ENCODE results near the gene TMEM131L.
"Not testable (repeated sequence)": the region's sequence is repeated elsewhere in the genome, so short reads cannot be mapped to it uniquely, and the experiment has no call there.

TMEM131L gene

DNA sequence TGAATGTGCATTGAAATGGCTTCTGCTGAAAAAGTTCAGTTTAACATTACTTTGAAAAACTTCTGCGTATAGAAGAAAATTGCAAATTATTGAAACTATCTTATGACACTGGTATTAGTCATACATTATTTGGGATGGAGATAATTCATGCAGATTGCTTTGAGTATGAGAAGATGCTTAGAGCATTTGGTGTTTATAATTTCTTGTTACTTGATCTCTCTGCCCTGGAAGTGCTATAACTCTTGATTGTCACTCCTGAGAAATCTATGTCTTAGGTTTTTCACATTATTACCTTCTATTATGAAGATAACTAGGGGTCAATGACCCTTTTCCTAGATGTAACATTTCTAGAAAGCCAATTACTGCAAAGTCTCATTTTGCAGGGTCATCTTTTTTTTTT, 36.4 kb downstream of the TMEM131L start:
- DNase-seq (ENCODE audit: low read depth) = no peak

DNA sequence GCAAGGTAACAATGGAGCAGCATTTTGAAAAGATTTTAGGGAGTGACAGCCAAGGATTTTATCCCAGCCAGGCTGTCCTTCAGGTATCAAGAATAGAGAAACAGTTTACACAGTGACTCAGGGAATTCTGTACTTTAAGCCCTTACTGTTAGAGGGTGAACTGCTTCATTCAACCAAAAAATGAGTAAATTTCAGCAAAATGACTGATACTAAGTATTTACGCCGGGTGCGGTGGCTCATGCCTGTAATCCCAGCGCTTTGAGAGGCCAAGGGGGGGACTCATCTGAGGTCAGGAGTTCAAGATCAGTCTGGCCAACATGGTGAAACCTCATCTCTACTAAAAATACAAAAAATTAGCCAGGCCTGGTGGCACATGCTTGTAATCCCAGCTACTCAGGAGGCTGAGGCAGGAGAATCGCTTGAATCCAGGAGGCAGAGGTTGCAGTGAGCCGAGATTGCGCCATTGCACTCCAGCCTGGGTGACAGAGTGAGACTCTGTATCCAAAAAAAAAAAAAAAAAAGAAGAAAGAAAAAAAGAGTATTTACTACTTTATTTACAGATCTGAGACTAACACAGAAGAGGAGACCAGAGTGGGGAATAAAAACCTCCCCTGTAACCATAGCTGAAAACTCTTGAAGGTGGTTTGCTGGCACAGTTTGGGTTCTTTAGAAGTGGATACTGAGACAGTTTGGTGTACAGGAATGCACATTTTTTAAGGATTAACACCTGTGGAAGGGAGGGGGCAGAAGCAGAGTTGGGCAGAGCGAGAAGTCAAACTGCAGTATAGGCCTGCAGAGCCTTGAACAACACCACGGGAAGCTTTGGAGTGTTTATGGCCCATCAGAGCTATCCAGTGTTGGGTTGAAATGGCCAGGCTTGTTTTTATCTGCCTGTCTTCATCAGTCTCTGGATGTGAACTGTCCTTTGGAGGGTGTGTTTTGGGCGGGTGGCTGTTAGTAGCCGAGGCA, 40.5 kb downstream of the TMEM131L start:
- no peak for DNase-seq (ENCODE audit: low read depth)

DNA sequence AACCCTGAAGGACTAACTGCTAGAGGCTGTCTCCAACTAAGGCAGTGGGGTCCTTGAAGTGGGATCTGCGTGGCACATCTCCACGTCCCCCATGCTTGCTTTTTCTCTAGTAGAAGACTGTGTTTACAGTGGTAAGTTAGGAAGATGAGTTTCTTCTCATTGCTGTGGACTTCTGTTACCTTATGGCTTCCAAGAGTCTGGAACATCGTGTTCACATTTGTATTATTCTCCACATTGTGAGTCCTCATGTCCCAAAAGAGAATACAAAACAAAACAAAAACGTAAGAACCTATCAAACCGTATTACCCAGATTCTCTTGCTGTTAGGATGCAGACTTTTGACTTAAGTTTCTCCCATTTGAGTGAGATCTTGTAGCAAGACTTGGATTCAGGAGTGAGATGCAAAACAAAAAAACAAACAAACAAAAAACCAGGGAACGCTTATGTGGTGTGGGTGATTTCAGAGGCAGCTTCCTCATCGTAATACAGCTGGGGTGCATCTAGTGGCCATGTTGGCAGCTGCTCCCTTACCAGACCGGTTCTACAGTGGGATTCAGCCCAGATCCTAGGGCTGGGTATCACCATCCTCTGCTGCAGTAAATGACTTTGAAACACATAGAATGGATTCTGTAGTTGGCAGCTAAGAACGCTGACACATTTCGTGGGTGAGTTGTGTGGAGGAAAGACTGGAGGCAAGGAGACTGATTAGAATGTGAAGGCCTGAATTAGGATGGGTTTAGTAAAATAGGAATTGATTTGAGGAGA, 41.3 kb downstream of the TMEM131L start:
- DNase-seq (ENCODE audit: low read depth) = no peak

DNA sequence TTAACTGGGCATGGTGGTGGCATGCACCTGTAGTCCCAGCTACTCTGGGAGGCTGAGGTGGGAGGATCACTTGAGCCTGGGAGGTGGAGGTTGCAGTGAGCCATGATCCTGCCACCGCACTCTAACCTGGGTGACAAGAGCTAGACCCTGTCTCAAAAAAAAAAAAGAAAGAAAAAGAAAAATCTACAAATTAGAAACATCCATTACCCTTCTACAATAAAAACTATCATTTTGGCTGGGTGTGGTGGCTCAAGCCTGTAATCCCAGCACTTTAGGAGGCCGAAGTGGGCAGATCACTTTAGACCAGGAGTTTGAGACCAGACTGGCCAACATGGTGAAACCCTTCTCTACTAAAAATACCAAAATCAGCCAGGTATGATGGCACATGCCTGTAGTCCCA, 43.1 kb downstream of the TMEM131L start:
- not testable (repeated sequence) for DNase-seq (ENCODE audit: low read depth)

DNA sequence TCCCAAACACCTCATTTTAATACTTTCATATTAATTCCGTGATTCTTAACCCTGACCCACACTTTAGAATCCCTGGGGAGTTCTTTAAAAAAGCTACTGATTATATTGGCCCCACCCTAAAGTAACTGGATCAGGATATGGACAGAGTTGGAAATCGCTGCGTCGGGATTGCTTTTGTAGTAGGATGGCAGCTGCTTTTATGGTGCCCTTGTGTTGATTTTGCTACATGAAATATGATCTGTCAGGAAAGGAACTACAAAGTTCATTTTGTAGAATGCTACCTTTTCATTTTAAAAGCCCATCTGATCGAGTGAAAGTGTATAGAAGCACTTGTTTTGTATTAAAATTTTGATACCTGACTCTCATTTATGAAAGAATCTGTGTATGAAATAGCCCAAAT, 43.6 kb downstream of the TMEM131L start:
- DNase-seq (ENCODE audit: low read depth) = no peak

DNA sequence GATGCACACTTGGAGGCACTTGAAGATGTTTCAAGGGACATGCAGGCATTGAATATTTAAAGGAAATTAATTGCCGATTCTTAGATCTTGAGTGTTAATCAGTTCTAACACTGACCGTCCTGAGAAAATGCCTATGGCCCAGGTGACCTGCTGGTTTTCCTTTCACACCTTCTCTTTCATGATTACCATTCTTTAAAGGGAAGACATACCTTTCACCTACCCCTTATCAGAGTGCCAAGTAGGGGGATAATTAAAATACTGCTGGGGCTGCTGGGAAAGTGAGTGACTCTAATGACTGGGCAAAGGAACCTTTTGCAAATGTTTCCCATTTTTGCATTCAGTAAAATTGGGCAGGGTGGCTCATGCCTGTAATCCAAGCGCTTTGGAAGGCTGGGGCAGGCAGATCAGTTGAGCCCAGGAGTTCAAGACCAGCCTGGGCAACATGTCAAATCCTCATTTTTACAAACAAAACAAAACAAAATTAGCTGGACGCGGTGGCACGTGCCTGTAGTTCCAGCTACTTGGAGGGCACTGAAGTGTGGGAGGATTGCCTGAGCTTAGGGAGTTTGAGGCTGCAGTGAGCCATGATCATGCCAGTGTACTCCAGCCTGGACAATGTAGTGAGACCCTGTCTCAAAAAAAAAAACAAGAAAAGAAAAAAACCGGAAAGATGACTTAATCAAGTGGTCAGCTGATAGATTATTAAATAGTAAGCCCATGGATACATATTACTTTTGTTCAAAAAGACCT, 44.3 kb downstream of the TMEM131L start:
- DNase-seq (ENCODE audit: low read depth) = no peak

DNA sequence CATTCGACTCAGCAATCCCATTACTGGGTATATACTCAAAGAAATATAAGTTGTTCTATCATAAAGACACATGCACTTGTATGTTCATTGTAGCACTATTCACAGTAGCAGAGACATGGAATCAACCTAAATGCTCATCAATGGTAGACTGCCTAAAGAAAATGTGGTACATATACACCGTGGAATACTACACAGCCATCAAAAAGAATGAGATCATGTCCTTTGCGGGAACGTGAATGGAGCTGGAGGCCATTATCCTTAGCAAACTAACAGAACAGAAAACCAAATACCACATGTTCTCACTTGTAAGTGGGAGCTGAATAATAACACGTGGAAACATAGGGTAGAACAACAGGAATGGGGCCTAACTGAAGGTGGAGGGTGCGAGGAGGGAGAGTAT, 44.9 kb downstream of the TMEM131L start:
- no peak for DNase-seq (ENCODE audit: low read depth)

DNA sequence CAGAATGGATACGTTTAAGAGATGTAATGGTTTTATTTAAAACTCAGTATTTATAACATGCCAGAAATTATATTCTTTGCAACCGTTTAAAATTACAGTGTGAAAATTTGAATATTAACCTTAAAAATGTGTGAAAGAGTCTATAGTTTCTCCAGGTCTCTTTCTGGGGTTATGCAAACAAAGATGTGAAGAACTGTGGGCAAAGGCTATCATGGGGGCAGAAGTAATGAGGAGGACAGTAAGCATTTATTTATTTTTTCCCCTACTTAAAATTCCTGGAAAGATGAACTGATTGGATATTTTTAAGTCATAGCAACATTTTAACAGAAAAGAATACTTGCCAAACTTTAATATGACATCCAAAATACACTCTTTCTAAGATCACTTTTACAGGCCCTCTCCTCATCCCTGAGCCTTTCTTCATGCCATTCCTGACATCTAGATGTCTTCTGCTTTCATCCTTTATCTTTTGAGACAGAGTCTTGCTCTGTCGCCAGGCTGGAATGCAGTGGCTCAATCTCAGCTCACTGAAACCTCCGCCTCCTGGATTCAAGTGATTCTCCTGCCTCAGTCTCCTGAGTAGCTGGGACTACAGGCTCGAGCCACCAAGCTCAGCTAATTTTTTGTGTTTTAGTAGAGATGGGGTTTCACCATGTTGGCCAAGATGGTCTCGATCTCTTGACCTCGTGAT, 46.1 kb downstream of the TMEM131L start:
- DNase-seq (ENCODE audit: low read depth) = no peak

DNA sequence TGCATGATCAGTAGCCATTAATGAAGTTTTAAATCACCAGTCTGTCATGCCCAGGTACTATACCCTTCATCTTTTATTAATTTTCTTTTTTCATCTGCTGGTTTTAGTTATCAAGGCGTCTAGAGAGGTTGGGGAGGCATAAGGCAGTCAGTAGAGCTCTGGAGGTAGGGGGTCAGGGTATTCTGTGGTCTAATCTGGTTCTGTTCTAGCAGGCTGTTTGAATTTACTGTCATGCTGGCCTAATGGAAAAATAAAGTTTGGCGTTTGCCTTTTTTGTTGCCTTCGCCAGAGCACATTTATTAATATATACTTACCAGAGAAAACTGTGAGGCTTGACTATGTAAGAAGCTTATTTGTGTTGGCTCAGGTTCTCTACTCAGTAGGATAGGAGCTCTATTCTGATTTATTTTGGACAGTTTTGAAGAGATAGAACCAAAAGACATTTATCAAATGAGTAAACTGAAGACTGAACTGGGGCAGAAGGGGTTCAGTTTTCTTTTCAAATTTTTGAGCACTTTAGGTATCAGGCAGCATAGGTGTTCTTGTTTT, 46.9 kb downstream of the TMEM131L start:
- no peak for DNase-seq (ENCODE audit: low read depth)

DNA sequence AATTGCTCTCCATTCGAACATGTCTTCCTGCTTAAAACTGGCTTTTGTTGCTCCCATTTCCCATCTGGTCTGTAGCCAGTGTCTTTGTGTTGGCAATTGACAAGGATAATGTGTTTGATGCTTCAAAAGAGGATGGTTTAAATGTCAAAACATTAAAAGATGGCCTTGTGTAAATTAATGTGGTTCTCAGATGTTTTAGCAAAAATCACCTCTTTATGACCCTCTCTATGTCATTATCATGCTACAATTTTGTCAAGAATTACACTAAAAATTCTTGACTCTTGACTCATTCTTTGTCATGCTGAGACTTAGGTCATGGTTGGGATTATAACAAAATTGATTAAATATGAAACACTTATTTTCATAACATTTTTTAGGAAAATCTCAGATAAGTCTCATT, 47.4 kb downstream of the TMEM131L start:
- no peak for DNase-seq (ENCODE audit: low read depth)

DNA sequence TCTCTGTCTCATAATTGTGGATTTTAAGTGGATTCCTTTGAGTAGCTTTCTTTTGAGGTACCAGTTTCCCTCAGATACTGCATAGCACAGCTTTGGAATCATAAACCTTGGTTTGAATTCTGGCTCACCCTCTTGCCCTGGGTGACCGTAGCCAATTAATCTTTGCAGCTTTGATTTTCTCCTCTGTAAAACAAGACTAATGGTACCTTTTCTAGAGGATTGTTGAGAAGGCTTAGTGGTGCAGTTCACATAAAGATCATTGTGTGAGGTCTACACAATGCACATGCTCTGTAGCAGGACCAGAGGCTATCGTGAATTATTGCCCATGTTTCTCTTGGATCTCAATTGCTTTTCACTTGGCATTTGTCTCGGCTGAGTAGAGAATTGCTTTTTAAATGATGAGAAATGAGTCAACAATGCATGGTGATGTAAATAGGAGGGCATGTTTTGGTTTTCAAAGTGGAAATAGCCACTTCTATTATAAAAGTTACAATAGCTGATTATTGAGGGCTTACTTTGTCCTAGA, 47.9 kb downstream of the TMEM131L start:
- peak; percentile 67 for DNase-seq (ENCODE audit: low read depth)

DNA sequence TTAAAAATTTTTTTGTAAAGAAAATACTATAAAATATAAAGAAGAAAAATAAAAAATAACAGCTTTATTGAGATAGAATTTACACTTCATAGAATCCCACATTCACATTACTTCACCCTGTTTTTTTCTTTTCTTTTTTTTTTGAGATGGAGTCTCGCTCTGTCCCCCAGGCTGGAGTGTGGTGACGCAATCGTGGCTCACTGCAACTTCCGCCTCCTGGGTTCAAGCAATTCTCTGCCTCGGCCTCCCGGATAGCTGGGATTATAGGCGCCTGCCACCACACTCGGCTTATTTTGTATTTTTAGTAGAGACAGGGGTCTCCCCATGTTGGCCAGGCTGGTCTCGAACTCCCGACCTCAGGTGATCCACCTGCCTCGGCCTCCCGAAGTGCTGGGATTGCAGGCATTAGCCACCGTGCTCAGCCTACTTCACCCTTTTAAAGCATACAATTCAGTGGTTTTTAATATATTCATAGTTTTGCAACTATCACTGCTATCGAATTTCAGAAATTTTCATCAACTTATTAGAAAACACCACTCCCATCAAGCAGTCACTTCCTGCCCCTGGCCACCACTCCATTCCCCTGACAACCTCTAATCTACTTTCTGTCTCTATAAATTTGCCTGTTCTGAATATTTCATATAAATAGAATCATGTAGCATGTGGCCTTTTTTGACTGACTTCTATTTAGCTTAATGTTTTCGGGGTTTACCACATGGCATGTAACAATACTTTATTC, 48.7 kb downstream of the TMEM131L start:
- no peak for DNase-seq (ENCODE audit: low read depth)

DNA sequence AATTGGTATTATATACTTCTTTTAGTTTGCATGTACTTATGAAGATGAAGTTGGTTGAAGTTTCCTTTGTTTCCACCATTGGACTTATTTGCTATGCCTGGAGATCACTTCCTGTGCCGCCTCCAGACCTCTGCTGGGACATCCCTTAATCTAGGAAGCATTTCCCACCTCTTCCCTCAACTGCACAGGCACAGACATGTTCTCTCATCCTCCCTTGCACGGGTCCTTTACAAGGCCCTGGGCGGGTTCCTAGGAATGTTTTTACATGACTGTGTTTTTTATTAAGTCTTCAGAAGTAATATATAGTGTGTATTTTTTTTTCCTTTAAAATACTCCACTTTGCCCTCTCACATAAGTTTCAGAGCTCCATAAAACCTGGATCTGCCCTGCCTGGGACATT, 51.0 kb downstream of the TMEM131L start:
- DNase-seq (ENCODE audit: low read depth) = no peak

DNA sequence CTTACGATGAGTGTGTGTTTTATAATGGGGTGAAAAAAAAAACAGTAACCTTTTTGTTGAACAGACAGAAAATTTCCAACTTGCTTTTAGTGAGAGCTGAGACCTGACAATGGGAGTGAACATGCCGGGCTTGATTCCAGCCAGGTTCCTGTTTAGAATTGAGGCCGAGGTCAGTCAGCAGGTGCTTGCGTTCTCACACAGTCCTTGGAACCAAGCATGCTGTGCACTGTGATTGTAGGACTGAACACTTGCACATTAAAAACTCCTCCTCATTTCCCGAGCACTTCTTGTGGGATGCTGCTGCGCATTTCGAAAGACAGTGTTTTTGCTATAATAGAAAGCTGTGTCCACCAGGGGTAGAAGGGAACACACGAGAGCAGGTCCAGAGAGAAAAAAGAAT, 51.8 kb downstream of the TMEM131L start:
- DNase-seq (ENCODE audit: low read depth) = no peak

DNA sequence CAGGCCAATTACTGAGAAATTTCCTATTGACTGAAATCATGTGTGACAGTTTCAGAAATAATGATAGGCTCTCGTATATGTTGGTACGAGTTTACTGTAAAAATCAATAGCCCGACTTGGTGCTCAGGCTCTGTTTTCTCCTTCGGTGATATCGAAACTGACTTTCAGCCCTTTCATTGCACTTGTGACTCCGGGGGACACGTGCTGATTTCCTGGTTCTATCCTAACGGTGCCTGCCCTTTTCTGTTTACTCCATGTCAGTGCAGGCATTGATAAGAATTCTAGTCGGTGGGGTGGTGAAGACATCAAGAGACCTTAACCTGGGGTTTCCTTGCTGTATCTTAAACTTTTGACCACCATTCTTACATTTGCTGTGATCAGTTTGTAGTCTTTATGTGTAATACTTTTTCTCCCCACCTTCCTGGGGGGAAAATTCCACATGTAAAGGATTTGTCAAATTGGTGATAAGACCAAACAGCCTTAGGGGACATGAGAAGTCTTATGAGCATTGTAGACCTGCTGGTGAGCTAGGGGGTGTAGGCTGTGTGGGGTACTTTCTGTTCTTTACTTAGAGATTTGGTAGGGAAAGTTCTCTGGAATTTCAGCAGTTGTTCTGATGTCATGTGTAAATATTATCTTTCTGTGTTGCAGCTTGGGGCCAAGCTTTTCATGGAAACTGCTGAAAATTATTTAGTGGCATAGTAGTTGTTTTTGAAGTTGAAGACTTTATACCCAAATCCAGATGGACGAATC, 52.7 kb downstream of the TMEM131L start:
- DNase-seq (ENCODE audit: low read depth) = no peak

DNA sequence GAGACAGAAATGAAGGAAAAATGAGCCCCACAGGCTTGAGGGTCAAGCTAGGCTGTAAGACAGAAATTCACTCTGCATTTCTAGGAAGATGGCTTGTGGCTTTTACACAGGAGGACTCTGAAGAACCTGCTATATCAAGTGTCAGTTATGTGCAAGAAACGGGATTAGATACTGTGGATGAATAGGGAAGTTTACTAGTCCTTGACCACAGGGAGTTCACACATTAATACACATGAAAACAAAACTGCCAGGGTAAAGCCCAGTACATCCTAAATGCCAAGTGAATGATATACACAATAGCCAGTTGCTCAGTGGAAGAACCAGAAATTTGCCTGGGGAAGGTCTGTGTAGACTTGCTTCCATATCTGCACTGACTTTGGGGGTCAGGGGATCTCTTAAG, 53.5 kb downstream of the TMEM131L start:
- DNase-seq (ENCODE audit: low read depth) = no peak

DNA sequence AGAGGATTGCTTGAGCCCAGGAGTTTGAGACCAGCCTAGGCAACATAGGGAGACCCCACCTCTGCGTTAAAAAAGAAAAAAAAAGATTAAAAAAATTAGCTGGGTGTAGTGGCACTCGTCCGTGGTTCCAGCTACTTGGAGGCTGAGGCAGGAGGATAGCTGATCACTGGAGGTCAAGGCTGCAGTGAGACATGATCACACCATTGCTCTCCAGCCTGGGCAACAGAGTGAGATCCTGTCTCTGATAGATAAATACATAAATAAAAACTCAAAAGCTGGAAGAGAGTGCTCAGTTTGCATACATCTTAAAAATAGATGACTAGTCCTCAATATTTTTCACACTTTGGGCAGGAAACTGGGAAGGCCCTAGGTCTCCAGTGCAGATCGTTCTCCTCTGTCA, 54.1 kb downstream of the TMEM131L start:
- DNase-seq (ENCODE audit: low read depth) = no peak

DNA sequence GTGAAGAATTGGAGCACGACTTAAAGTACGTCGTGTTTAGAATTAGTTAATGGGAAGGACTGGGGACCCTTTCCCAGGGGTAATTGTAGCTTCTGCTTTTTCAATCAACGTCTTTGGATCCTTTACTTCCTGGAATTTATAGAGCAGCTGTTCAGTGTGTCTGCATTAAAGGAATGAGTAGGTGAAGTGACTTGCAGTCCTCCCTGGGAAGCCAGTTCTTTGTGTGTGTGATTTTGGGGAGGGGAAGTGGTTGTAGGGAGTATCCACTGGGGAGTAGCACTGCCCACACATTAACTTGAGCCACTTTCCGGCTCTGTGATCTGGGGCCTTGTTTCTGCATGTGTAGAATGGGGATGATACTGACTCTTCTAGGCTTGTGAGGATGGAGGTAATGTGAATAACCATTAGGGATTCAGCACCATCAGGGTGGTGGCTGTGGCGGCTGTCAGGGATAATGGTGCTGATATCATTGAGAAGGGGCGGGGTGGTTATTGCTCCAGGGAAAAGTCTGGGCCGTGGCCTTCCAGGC, 54.7 kb downstream of the TMEM131L start:
- no peak for DNase-seq (ENCODE audit: low read depth)

DNA sequence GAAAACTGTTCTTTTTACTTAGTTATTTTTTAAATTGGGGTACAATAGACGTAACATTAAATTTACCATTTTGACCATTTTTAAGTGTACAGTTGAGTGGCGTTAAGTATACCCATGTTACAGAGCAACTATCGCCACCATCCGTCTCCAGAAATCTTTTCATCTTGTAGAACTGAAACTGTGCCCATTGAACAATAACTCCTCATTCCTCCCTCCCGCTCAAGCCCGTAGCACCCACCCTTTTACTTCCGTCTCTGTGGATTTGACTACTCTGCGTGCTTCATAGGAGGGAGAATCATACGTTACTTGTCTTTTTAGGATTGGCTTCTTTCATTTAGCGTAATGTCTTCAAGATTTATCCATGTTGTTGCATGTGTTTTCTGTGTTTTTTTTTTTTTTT, 55.3 kb downstream of the TMEM131L start:
- no peak for DNase-seq (ENCODE audit: low read depth)

Measured in fibroblast of the conjunctiva (primary cell).